GM19035 (cell line): ENCODE data around the gene NXPH2.

Source experiments
- ATAC-seq: cut with Tn5 transposase; IDR thresholded peaks from one replicate; pipeline ENCODE4 v1.9.1; 2021; ENCODE audit not compliant: unreplicated experiment

NXPH2 gene

GRCh38 chr2:138779781-138780445 lies at the start of gene NXPH2:
Gene NXPH2 (minus strand): TSS chr2:138780390. CDS start chr2:138780241, 149 bp downstream.
- no peak for ATAC-seq

GRCh38 chr2:138829326-138829919 lies 49.2 kb upstream of the NXPH2 start:
- ATAC-seq, result peak; percentile 64

GRCh38 chr2:138827426-138828054 lies 47.4 kb upstream of the NXPH2 start:
- ATAC-seq, result peak; percentile 83

- ATAC-seq, result no peak
These were observed 43.5 kb upstream of the NXPH2 start for GRCh38 chr2:138823666-138824065.

- no peak for ATAC-seq
These were observed 39.8 kb upstream of the NXPH2 start for GRCh38 chr2:138819964-138820363.

GRCh38 chr2:138818556-138818955 lies 38.4 kb upstream of the NXPH2 start:
- no peak for ATAC-seq

GRCh38 chr2:138814123-138814898 lies 34.1 kb upstream of the NXPH2 start:
- ATAC-seq, result no peak

- no peak for ATAC-seq
These were observed 31.2 kb upstream of the NXPH2 start for GRCh38 chr2:138811431-138811830.

- ATAC-seq, result no peak
These were observed 14.5 kb upstream of the NXPH2 start for GRCh38 chr2:138794724-138795123.

GRCh38 chr2:138787053-138787666 lies 7.0 kb upstream of the NXPH2 start:
- no peak for ATAC-seq

GRCh38 chr2:138782383-138782782 lies 2.2 kb upstream of the NXPH2 start:
- ATAC-seq, result peak; percentile 57

GRCh38 chr2:138780908-138781307 lies 718 bp upstream of the NXPH2 start:
- ATAC-seq, result no peak

GRCh38 chr2:138780446-138780880 lies 273 bp upstream of the NXPH2 start:
- no peak for ATAC-seq

- ATAC-seq, result no peak
These were observed 797 bp downstream of the NXPH2 start for GRCh38 chr2:138779406-138779780.

GRCh38 chr2:138777996-138778395 lies 2.2 kb downstream of the NXPH2 start:
- no peak for ATAC-seq

- ATAC-seq, result no peak
These were observed 4.5 kb downstream of the NXPH2 start for GRCh38 chr2:138775736-138776135.

GRCh38 chr2:138771534-138771933 lies 8.7 kb downstream of the NXPH2 start:
- ATAC-seq, result no peak

- no peak for ATAC-seq
These were observed 13.1 kb downstream of the NXPH2 start for GRCh38 chr2:138767101-138767500.

GRCh38 chr2:138766464-138766863 lies 13.7 kb downstream of the NXPH2 start:
- ATAC-seq, result no peak

- ATAC-seq, result no peak
These were observed 16.2 kb downstream of the NXPH2 start for GRCh38 chr2:138763971-138764370.

GRCh38 chr2:138762533-138762932 lies 17.7 kb downstream of the NXPH2 start:
- ATAC-seq, result no peak
